HG03521 (cell line): Measurements from ENCODE around the gene CHAF1B.

ENCODE experiments used
- ATAC-seq: cut with Tn5 transposase; IDR thresholded peaks from one replicate; pipeline ENCODE4 v1.9.1; 2021; ENCODE audit warnings: mild to moderate bottlenecking, moderate library complexity; ENCODE audit not compliant: unreplicated experiment

CHAF1B gene

GRCh38 chr21:36459098-36459497 is 73.9 kb downstream of the CHAF1B start:
- no peak for ATAC-seq

DNA sequence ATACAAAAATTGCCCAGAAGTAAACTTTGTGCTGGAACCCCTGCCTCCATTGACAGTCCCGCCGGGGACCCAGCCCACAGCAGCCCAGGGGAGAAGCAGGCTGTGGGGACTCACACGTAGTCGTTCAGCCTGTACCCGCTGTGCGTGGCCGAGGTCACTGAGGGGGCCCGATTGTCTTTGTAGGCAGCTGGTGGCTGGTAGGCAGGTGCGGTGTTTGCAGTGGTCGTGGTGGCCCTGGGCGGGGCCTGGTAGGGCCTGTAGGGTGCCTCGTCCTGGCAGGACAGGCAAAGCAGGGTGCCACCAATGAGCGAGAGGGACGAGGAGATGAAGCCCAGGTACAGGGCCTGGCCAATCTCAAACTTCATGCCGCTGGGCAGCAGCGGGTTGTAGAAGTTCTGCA is 75.7 kb downstream of the CHAF1B start:
- ATAC-seq: no peak

- no peak for ATAC-seq
These were observed 76.2 kb downstream of the CHAF1B start for GRCh38 chr21:36461277-36461917.

DNA sequence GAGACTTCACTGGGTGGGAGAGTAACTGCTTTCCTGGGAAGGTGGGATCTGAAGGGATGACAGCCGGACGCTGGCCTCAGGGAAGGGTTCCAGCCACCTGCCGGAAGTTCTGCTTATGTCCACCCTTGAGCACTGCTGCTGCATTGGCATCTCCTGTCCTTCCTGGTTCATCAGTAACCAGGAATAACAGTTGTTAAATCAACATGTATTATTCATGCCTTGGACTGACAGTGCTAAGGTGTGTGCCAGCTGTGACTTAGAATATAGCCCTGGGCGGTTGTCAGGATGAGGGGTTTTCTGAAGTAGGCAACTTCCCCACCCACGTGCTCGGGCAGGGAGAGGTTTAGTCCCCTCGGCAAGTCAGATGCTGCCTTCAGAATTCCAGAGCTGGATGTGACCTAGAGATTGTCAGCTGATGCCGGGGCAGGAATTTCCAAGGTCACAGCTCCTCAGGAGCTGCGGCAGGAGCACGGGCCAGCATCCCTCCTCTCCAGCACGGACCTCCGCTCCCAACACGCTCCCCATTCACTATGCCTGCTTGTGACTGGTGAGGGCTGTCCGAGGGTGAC is 76.8 kb downstream of the CHAF1B start:
- no peak for ATAC-seq

DNA sequence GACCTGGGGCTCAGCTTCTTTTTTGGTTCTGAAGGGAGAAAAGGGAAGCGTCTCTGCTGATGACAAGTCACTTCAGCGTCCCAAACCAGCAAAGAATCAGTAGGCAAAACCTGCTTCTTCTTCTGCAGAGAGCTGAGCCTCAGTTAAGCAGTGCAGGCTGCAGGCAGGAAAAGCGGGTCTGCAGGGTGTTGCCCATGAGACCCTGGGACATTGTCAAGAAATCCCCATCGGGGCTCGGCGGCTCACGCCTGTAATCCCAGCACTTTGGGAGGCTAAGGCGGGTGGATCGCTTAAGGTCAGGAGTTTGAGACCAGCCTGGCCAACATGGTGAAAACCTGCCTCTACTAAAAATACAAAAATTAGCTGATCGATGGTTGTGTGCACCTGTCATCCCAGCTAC is 78.0 kb downstream of the CHAF1B start:
- no peak for ATAC-seq

DNA sequence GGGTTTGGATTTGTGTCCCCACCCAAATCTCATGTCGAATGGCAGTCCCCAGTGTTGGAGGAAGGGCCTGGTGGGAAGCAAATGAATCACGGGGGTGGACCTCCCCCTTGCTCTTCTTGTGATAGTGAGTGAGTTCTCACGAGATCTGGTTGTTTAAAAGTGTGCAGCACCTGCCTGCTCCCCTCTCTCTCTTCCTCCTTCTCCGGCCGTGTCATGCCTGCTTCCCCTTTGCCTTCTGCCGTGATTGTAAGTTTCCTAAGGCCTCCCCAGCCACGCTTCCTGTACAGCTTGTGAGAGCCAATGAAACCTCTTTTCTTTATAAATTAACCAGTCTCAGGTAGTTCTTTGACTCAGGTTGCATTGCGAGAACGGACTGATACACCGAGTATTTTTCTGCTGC is 78.8 kb downstream of the CHAF1B start:
- no peak for ATAC-seq

DNA sequence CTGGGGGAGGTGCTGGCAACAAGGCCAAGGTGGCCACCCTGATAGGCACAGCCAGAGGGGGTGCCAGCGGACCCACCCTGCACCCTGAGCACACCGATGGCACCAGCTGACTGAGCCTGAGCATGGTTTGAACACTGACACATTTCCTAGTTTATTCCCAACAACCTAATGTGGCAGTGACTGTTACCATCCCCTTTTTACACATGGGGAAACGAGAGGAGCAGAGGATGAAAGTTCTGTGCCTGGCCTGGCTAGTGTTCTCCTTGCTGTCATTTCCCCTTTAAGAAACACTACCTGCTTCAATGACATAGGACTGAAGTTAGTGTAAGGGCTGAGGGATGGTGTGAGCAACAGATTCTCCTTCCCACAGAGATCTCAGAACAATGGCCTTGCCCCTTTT is 79.4 kb downstream of the CHAF1B start:
- ATAC-seq: no peak

DNA sequence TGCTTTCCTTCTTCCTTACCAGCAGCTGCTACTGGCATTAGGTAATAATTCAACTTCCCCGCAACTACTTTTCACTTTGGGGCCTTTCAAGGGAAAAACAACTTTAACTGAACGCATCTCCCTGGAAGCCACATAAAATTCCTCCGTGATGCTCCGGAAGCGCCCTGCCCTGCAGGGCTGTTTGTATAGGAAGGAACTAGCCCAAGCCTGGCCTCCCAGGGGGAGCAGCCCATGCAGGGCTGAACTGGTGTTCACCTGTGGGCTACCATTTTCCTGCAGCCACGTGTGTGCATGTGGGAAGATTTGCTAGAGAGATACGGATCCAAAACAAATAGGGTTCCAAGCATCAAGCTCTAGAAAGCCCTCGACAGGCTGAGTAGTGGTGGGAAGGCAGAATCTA is 80.3 kb downstream of the CHAF1B start:
- ATAC-seq: no peak

- no peak for ATAC-seq
These were observed 80.9 kb downstream of the CHAF1B start for GRCh38 chr21:36466061-36466511.
